ENCODE data around the gene KIAA0930.

KIAA0930 gene

GRCh38 chr22:45212992-45213751, 27.5 kb downstream of the KIAA0930 start:
- DNase-seq, result no peak

DNA sequence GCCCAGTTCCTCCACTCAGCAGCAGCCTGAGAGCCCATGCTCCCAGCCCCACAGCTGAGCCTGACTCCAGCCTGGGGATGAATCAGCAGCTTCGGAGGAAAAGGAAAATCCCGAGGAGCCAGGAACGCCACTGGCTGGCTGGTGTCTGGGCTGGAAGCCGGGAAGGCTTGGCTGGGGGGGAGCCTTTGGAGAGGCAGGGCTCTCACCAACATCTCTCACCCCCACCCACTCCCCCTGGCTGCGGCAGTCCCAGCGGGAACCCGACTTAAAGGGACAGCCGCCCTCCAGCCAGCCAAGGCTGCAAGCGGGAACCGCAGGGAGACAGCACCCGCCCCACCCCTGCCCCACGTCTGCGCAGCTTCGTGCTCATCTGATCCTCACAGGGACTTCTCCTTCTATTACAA, 28.4 kb downstream of the KIAA0930 start:
- no peak for DNase-seq

DNA sequence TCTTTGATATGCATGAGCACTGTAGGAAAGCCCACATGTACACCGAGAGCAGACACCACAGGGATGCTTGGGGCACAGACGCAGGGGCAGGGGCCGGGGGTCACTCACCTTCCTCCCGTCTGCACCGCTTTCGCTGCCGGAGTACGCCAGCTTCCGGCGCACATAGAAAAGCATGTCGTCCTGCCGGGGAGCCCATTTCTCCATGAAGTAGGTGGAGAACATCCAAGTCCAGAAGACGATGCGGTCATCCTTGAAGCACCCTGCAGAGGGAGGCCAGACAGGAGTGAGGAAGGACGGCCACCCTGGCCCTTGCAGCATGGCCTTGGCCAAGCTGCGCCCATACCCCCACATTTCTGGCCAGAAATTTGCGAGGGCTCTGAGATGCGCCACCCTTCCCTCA, 28.8 kb downstream of the KIAA0930 start:
- DNase-seq, result no peak

DNA sequence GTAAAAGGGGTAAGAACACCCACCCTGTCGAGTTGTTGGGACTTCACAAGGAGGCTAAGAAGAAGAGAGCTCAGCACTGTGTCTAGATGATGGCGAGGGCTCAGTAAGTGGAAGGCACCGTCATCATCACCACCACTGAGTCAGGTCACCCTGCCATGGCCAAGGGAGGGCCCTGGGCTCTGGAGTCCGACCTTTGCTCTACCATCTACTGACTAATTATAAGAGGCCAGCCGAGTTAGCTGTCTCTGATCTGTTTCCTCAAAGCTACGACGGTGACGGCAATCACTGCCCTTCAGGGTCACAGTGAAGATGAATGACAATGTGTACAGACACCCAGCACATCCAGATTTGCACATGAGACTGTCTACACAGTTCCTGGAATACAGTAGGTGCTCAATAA, 29.3 kb downstream of the KIAA0930 start:
- DNase-seq, result no peak

DNA sequence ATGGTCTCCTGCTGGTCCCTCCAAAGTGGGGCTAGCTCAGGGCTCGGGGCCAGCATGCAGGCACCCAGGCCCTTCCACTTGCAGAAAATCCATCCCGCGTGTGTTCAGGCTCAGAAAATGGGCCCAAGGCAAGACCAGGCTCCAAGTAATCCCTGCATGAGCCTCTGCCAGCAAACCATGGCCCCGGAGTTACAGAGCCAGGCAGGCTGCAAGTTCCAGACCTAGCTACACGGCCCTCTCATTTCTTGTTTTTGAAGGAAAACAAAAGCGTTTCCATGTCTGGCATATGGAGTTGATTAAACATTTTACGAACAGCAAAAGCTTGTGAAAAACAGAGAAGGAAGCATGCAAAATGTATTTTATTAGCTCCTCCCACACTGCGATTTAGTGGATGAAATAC, 29.7 kb downstream of the KIAA0930 start:
- no peak for DNase-seq

GRCh38 chr22:45210577-45210976, 30.1 kb downstream of the KIAA0930 start:
- DNase-seq, result no peak

GRCh38 chr22:45210174-45210573, 30.5 kb downstream of the KIAA0930 start:
- DNase-seq, result no peak

- DNase-seq, result no peak
These were observed 31.5 kb downstream of the KIAA0930 start for GRCh38 chr22:45208993-45209838.

- no peak for DNase-seq
These were observed 32.0 kb downstream of the KIAA0930 start for GRCh38 chr22:45208696-45208992.

- no peak for DNase-seq
These were observed 32.6 kb downstream of the KIAA0930 start for GRCh38 chr22:45207981-45208664.

GRCh38 chr22:45207533-45207932, 33.2 kb downstream of the KIAA0930 start:
- DNase-seq, result no peak

GRCh38 chr22:45206233-45206632, 34.5 kb downstream of the KIAA0930 start:
- no peak for DNase-seq

- DNase-seq, result no peak
These were observed 35.3 kb downstream of the KIAA0930 start for GRCh38 chr22:45205276-45205925.

GRCh38 chr22:45204819-45205218, 35.9 kb downstream of the KIAA0930 start:
- DNase-seq, result no peak

- DNase-seq, result no peak
These were observed 36.5 kb downstream of the KIAA0930 start for GRCh38 chr22:45204241-45204640.

DNA sequence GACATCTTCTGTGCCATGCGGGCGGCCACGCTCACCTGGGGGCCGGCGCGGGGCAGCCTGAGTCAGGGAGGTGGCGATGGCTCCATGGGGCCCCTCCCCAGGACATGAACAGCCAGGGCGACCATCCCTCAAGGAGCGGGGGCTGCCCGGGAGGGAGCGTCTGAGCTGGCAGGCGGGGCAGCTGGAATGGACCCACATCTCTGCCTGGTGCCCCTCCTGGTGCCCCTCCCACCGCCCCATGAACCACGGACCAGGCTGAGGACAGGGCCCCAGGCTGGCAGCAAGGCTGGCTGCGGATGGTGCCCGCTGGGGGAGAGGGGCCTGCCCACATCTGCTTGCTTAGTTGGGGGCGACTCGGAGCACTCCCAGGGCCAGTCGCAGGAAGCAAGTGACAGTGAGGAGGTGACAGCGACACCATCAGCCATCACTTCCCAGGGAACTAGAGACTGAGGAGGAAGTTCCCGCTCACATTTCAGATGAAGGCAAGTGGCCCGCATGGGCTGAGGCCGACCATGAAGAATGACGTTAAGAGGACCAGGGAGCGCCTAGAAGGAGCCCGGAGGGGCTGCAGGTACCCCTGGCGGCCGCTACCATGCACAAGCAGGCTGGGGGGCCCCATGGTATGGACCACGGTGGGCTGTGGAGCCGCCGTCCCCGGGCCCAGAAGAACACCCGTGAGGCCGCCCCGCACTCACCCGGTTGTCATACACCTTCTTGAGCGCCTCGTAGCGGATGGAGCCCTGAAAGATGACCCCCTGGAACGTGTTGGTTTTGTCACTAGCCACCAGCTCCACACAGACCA, 37.3 kb downstream of the KIAA0930 start:
- DNase-seq, result no peak

DNA sequence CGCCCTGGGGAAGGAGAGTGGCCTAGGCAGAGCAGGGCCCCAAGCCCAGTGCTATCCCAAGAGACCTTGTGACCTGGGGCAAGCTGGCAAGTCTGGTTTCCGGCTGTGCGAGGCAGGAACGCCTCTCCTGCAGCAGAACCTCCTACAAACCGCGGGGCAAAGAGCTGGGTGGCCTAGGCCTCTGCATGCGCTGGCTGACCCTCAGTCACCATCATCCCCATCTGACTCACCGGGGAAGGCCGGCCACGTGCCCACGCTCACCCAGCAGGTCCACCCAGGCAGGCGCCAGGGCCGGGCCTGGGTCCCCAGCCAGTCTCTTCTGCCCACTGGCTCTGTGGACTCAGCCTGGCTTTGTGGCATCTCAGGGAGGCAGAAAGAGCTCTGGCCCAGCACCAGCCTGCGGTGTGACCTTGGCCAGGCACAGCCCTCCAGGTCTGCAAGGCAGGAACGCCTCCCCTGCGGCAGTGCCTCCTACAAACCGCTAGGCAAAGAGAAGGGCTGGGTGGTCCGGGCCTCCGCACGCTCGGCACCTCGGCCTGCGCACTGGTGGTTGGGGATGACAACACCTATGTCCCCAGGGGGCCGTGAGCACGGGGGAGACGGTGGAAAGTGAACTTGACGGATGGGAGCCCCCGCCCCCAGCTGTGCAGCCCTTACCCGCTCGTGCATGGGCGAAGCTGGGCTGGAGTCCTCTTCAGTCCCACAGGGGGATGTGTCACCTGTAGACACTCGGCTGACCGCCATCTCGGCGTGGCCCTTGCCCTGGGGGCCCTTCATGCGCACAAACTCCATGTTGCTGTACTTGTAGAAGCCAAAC, 38.2 kb downstream of the KIAA0930 start:
- no peak for DNase-seq

GRCh38 chr22:45201678-45202332, 38.9 kb downstream of the KIAA0930 start:
- no peak for DNase-seq

- DNase-seq, result no peak
These were observed 39.7 kb downstream of the KIAA0930 start for GRCh38 chr22:45200860-45201511.

GRCh38 chr22:45200230-45200629, 40.5 kb downstream of the KIAA0930 start:
- DNase-seq, result no peak

Data from NCI-H187 treated with DMSO at 0.1 percent for 48 hours (cell line).